IMR-90 (cell line): Measurements from ENCODE around the gene ACACB. TPM values are rescaled to one million over a fixed set of nuclear protein-coding genes. Genes with fewer than 3 reads are reported as not detected.

Experiments
- ATAC-seq: fragments of 200-7000 bp; cut with Tn5 transposase; 2 replicates; pipeline ENCODE4 v1.9.1; 2020; ENCODE audit warnings: low read depth, mild to moderate bottlenecking, moderate library complexity
- BruUV-seq: library from RNA; stranded (reverse); fragments of 400-500 nt; replicated peaks from 2 replicates; lab custom pipeline; 2021; lab: Mats Ljungman, UMichigan
- CTCF ChIA-PET: fragments of 300-600 bp; formaldehyde crosslinking; extraction: SDS; loops from one replicate; lab custom pipeline; 2021; ENCODE audit warnings: antibody characterized with exemption; lab: Yijun Ruan, JAX
- POLR2A ChIA-PET: fragments of 300-600 bp; sonication (Branson Sonifier 250); formaldehyde crosslinking; loops from one replicate; lab custom pipeline; 2022; ENCODE audit warnings: antibody characterized with exemption; ENCODE audit not compliant: unreplicated experiment; lab: Charles Lee
- DNase-seq: peaks from one replicate; pipeline ENCODE4 v3.0.0; 2013
- H2AFZ ChIP-seq: replicated peaks from 2 replicates; pipeline ENCODE3; 2013; ENCODE audit warnings: low read length, mild to moderate bottlenecking; ENCODE audit not compliant: poor library complexity
- H2AK5ac ChIP-seq: 2 replicates; pipeline ENCODE4 v1.6.1; 2013; ENCODE audit warnings: low read depth, low read length, inconsistent platforms
- H2AK9ac ChIP-seq: replicated peaks from 2 replicates; pipeline ENCODE3; 2013; ENCODE audit warnings: mild to moderate bottlenecking, low read depth, low read length, moderate library complexity; ENCODE audit not compliant: poor library complexity
- H2BK120ac ChIP-seq: 2 replicates; pipeline ENCODE4 v1.6.1; 2013; ENCODE audit warnings: low read depth, low read length, inconsistent platforms
- H2BK15ac ChIP-seq: 3 replicates; pipeline ENCODE4 v1.6.1; 2013; ENCODE audit warnings: low read depth, low read length, inconsistent platforms
- H2BK20ac ChIP-seq: 2 replicates; pipeline ENCODE4 v1.6.1; 2013; ENCODE audit warnings: low read depth, mild to moderate bottlenecking, inconsistent platforms, low read length, moderate library complexity
- H2BK5ac ChIP-seq: 2 replicates; pipeline ENCODE4 v1.6.1; 2013; ENCODE audit warnings: mild to moderate bottlenecking, low read depth, low read length, inconsistent platforms; ENCODE audit not compliant: poor library complexity, severe bottlenecking
- H3K14ac ChIP-seq: replicated peaks from 2 replicates; pipeline ENCODE4 v1.6.1; 2013; ENCODE audit warnings: low read depth, low read length, inconsistent platforms
- H3K18ac ChIP-seq: 2 replicates; pipeline ENCODE4 v1.6.1; 2013; ENCODE audit warnings: low read depth, low read length, control low read depth
- H3K23ac ChIP-seq: 2 replicates; pipeline ENCODE4 v1.6.1; 2013; ENCODE audit warnings: low read depth, low read length, inconsistent platforms
- H3K27ac ChIP-seq: 2 replicates; pipeline ENCODE4 v1.5.1; 2013; ENCODE audit warnings: mild to moderate bottlenecking, control low read depth, low read length; ENCODE audit not compliant: insufficient read depth
- H3K27me3 ChIP-seq: 2 replicates; pipeline ENCODE4 v1.6.1; 2013; ENCODE audit warnings: low read length; ENCODE audit not compliant: control insufficient read depth, insufficient read depth
- H3K36me3 ChIP-seq: 2 replicates; pipeline ENCODE4 v1.6.1; 2013; ENCODE audit warnings: low read length, mixed read lengths; ENCODE audit not compliant: control insufficient read depth, insufficient read depth
- H3K4ac ChIP-seq: 2 replicates; pipeline ENCODE4 v1.6.1; 2013; ENCODE audit warnings: low read depth, low read length, inconsistent platforms
- H3K4me1 ChIP-seq: 2 replicates; pipeline ENCODE4 v1.6.1; 2013; ENCODE audit warnings: low read length, mixed read lengths; ENCODE audit not compliant: control insufficient read depth, insufficient read depth
- H3K4me2 ChIP-seq: 2 replicates; pipeline ENCODE4 v1.6.1; 2013; ENCODE audit warnings: low read depth, mild to moderate bottlenecking, control low read depth, low read length, moderate library complexity
- H3K4me3 ChIP-seq: 2 replicates; pipeline ENCODE4 v1.5.1; 2013; ENCODE audit warnings: low read depth, mild to moderate bottlenecking, control low read depth, low read length, moderate library complexity; ENCODE audit not compliant: insufficient read depth
- H3K56ac ChIP-seq: 2 replicates; pipeline ENCODE4 v1.6.1; 2013; ENCODE audit warnings: low read length, inconsistent platforms; ENCODE audit not compliant: insufficient read depth; ENCODE audit errors: extremely low read depth
- H3K79me1 ChIP-seq, 2 experiments: 2 replicates each; pipeline ENCODE4 v1.6.1; 2013; ENCODE audit warnings: low read length in 2 of 2, inconsistent platforms in 1 of 2, low read depth in 1 of 2
- H3K9ac ChIP-seq: 2 replicates; pipeline ENCODE4 v1.6.1; 2013; ENCODE audit warnings: low read depth, low read length, control low read depth
- H3K9me1 ChIP-seq: 2 replicates; pipeline ENCODE4 v1.6.1; 2013; ENCODE audit warnings: low read length, inconsistent platforms; ENCODE audit not compliant: insufficient read depth
- H3K9me3 ChIP-seq: 2 replicates; pipeline ENCODE4 v1.6.1; 2013; ENCODE audit warnings: low read length; ENCODE audit not compliant: control insufficient read depth, insufficient read depth
- H4K20me1 ChIP-seq: 2 replicates; pipeline ENCODE4 v1.6.1; 2013; ENCODE audit warnings: low read length, inconsistent platforms; ENCODE audit not compliant: insufficient read depth
- H4K5ac ChIP-seq: 2 replicates; pipeline ENCODE4 v1.6.1; 2013; ENCODE audit warnings: mild to moderate bottlenecking, low read depth, low read length, control low read depth
- H4K8ac ChIP-seq, 2 experiments: 2 replicates each; pipeline ENCODE4 v1.6.1; 2013; ENCODE audit warnings: low read depth in 2 of 2, low read length in 2 of 2, control low read depth in 1 of 2, inconsistent platforms in 1 of 2
- H4K91ac ChIP-seq: 2 replicates; pipeline ENCODE4 v1.6.1; 2013; ENCODE audit warnings: low read depth, low read length, inconsistent platforms; ENCODE audit not compliant: insufficient read depth
- FOS ChIP-seq: fragments of 150-350 bp; IDR thresholded peaks from 2 replicates; pipeline ENCODE4 v1.6.1; 2016; ENCODE audit warnings: low read depth, low read length
- MXI1 ChIP-seq: IDR thresholded peaks from 2 replicates; pipeline ENCODE4 v1.6.1; 2012; ENCODE audit warnings: low read depth, mild to moderate bottlenecking, low read length, moderate library complexity, borderline replicate concordance
- NFE2L2 ChIP-seq: fragments of 150-350 bp; IDR thresholded peaks from 2 replicates; pipeline ENCODE4 v1.6.1; 2016; ENCODE audit warnings: low read depth, mild to moderate bottlenecking, low read length
- WGBS, 2 experiments: methylation state at CpG; one replicate each; pipeline versions ENCODE4 v1.1.5 to v1.1.7; 2013; ENCODE audit warnings: missing lambda C conversion rate in 2 of 2; ENCODE audit not compliant: insufficient read length in 1 of 2; ENCODE audit errors: extremely low coverage in 2 of 2; 5-methylcytosine and 5-hydroxymethylcytosine counted together
- dilution Hi-C: fragments of 300-500 bp; cut with HindIII; formaldehyde crosslinking; loops from one replicate; pipeline ENCODE4 v1.14.3; 2018; ENCODE audit warnings: low sequenced_read_pairs; ENCODE audit not compliant: unreplicated experiment
- in situ Hi-C: fragments of 300-500 bp; cut with MboI; formaldehyde crosslinking; loops from 3 replicates; pipeline ENCODE4 v1.14.3; 2019; ENCODE audit warnings: low sequenced_read_pairs, inconsistent platforms, mixed read lengths
- intact Hi-C: fragments of 100-400 bp; cut with micrococcal nuclease; formaldehyde crosslinking; loops from 2 replicates; pipeline ENCODE4 v1.10.0; 2022
- polyA plus RNA-seq, 3 experiments: library from polyadenylated mRNA; depleted of rRNA; stranded (reverse); fragments of >200 nt; gene quantifications; 2 replicates each; pipeline ENCODE4 v1.2.3, GENCODE V29; 2012; ENCODE audit warnings: low replicate concordance in 1 of 3
- total RNA-seq: library from RNA; depleted of rRNA; stranded (reverse); fragments of >200 nt; gene quantifications from 2 replicates; pipeline ENCODE4 v1.2.3, GENCODE V29; 2012
- TF ChIP-seq, protein P1 (sequence below): conservative IDR thresholded peaks from 2 replicates; pipeline ENCODE4 v1.5.1; 2012; ENCODE audit warnings: mild to moderate bottlenecking, low read depth, low read length, improper control_type of control experiment
- TF ChIP-seq, protein P2 (sequence below): fragments of 150-350 bp; IDR thresholded peaks from 2 replicates; pipeline ENCODE4 v1.6.1; 2017; ENCODE audit warnings: mild to moderate bottlenecking, antibody characterized with exemption, low read length, low read depth

The ACACB gene
- total and polyA plus RNA-seq, 2 of the 4 experiments (the other 2 are of a cell fraction): 2.0 to 2.1 TPM

DNA sequence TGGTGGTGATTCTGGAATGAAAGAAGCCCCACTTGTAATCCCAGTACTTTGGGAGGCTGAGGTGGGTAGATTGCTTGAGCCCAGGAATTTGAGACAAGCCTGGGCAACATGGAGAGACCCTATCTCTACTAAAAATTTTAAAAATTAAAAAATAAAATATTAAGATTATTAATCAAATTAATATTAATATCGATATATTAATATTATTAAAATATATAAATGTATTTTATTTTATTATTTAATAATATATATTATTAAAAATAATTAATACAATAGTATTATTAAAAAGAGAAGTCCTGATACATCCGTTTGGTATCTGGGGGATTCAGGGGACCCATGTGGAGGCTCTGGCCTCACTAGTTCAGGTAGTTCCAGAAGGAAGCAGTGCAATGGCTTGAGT, 124.0 kb downstream of the ACACB start:
- no peak overlapping the region for H3K18ac ChIP-seq
- H3K4me3 ChIP-seq: no peak overlapping the region
- in situ Hi-C loops: no loop called here
- ChIA-PET CTCF (no interaction called here), POLR2A (no interaction called here)
- peaks cover 19% of the 10 kb centered on the region for H3K36me3 ChIP-seq
- WGBS, 2 experiments: no CpG with 5 or more reads among the region's 2 CpGs
- H2BK5ac ChIP-seq: no peak overlapping the region
- no peaks in the 10 kb centered on the region for H4K20me1 ChIP-seq
- H3K14ac ChIP-seq: no peak overlapping the region
- no peak overlapping the region for H2BK120ac ChIP-seq
- no peak overlapping the region for H4K8ac ChIP-seq
- H3K23ac ChIP-seq: no peak overlapping the region
- no peaks in the 10 kb centered on the region for H3K27me3 ChIP-seq
- intact Hi-C loops: no loop called here
- no peak overlapping the region for H4K5ac ChIP-seq
- no peak overlapping the region for H3K9ac ChIP-seq
- TF ChIP-seq, protein P1, sequence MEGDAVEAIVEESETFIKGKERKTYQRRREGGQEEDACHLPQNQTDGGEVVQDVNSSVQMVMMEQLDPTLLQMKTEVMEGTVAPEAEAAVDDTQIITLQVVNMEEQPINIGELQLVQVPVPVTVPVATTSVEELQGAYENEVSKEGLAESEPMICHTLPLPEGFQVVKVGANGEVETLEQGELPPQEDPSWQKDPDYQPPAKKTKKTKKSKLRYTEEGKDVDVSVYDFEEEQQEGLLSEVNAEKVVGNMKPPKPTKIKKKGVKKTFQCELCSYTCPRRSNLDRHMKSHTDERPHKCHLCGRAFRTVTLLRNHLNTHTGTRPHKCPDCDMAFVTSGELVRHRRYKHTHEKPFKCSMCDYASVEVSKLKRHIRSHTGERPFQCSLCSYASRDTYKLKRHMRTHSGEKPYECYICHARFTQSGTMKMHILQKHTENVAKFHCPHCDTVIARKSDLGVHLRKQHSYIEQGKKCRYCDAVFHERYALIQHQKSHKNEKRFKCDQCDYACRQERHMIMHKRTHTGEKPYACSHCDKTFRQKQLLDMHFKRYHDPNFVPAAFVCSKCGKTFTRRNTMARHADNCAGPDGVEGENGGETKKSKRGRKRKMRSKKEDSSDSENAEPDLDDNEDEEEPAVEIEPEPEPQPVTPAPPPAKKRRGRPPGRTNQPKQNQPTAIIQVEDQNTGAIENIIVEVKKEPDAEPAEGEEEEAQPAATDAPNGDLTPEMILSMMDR: no peak
- TF ChIP-seq NFE2L2: no peak
- TF ChIP-seq MXI1: no peak
- no peak for TF ChIP-seq FOS
- TF ChIP-seq, protein P2, sequence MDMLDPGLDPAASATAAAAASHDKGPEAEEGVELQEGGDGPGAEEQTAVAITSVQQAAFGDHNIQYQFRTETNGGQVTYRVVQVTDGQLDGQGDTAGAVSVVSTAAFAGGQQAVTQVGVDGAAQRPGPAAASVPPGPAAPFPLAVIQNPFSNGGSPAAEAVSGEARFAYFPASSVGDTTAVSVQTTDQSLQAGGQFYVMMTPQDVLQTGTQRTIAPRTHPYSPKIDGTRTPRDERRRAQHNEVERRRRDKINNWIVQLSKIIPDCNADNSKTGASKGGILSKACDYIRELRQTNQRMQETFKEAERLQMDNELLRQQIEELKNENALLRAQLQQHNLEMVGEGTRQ: no peak
- no peak overlapping the region for H2AK9ac ChIP-seq
- H3K4ac ChIP-seq: no peak overlapping the region
- no peaks in the 10 kb centered on the region for H3K9me3 ChIP-seq
- H3K56ac ChIP-seq: no peak overlapping the region
- H3K4me1 ChIP-seq: no peaks in the 10 kb centered on the region
- no peak overlapping the region for H4K91ac ChIP-seq
- no peak overlapping the region for H2AK5ac ChIP-seq
- no peak overlapping the region for H3K27ac ChIP-seq
- dilution Hi-C loops: no loop called here
- H3K4me2 ChIP-seq: no peak overlapping the region
- H3K79me1 ChIP-seq: no peaks in the 10 kb centered on the region
- no peaks in the 10 kb centered on the region for H3K9me1 ChIP-seq
- no peak overlapping the region for H2BK20ac ChIP-seq
- no peak for DNase-seq
- H2BK15ac ChIP-seq: no peak overlapping the region
- BruUV-seq: no TSS peak
- no peak overlapping the region for H2AFZ ChIP-seq
- ATAC-seq: no peak
